Activated T-cell treated with anti-CD3 and anti-CD28 coated beads for 4 hours (primary cell): ENCODE results near the gene S100A5.
"Not testable (repeated sequence)": the region's sequence is repeated elsewhere in the genome, so short reads cannot be mapped to it uniquely, and the experiment has no call there.

ENCODE experiments used
- DNase-seq: peaks from one replicate; pipeline ENCODE4 v3.0.0-alpha.2; 2020

S100A5 gene, protein sequence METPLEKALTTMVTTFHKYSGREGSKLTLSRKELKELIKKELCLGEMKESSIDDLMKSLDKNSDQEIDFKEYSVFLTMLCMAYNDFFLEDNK

DNA sequence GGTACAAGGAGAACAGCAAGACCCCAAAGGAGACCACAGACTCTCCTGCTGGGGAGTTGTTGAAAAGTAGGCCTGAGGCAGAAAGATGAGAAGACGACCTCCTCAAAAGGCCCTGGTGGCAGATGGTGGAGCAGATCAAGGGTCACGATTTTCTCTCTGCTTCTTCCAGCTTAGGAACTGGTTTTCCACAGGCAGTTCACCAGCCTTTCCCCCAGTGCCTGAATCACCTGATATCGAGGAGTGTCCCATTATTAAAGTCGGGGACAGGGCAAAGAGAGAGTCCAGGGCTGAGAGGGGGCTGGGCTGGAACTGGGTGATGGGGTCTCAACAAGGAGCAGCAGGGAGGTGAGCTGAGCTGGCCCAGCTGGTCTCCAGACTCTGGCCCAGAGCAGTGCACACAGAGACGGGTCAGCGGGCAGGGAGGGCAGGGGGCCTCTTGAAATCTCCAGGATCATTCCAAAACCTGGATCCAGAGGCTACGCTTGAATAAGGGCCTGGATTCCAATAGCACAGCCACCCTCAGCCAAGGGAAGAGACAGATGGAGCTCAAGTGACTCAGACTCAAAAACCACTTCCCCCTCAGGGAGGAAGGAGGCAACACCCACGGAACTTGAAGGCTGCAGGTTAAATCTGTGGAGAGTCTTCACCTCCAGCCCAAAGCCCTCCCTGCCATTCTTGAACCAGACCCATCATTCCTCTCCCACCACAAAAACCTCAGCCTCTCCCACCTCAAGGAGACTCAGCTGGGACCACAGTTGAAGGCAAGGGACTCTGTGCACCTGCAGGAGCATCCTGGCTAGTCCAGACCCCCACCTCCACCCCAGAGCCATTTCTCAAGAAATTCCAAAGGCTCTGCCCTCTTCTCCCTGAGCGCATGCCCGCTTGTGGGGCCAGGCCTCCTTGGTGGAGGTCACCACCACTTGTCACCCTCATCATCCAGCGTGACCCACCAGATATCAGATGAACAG, at the start of gene S100A5:
S100A5 (minus strand) TSS at position 541 of the 968 bp plus-strand sequence. CDS start 743 bp downstream, outside the sequence.
- peak; percentile 42 for DNase-seq

DNA sequence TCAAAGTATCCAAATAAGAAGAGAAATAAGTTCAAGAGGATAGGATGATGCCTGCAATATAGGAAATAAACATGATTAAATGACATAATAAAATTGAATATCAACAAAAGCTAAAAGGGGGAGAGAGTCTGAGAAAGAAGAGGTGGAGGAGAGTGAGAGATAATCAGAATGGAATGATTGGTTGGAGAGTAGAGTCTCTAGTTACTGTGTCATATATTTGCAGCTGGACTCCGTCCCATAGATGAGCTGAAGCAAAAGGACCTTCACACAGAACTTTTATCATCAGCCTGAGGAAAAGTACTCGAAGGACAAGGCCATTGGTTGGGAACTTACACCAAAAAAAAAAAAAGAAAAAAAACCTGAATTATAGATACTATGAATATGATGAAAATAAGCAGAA, 47.7 kb upstream of the S100A5 start:
- DNase-seq, result no peak

DNA sequence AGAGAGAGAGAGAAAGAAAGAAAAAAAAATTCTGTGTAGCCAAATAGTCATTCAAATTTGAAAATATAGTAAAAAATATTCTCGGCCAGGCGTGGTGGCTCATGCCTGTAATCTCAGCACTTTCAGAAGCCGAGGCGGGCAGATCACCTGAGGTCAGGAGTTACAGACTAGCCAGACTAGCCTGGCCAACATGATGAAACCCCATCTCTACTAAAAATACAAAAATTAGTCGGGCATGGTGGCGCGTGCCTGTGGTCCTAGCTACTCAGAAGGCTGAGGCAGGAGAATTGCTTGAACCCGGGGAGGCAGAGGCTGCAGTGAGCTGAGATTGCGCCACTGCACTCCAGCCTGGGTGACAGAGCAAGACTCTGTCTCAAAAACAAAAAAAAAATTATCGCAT, 47.3 kb upstream of the S100A5 start:
- DNase-seq, result not testable (repeated sequence)

DNA sequence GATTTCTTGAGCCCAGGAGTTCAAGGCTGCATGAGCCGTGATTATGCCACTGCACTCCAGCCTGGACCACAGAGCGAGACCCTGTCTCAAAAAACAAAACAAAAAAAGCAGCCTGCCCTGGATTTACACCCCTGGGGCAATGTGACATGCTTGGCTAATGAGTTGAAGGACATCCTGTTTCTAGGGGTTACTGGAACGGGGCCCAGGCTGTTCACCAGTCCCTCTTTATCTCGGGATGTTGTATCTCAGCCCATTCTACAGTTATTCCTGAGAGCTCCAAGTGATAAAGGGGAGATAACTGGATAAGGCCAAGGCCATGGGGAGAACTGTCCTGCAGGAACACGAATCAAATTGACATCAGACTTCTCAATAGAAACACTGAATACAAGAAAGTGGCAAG, 46.6 kb upstream of the S100A5 start:
- no peak for DNase-seq

DNA sequence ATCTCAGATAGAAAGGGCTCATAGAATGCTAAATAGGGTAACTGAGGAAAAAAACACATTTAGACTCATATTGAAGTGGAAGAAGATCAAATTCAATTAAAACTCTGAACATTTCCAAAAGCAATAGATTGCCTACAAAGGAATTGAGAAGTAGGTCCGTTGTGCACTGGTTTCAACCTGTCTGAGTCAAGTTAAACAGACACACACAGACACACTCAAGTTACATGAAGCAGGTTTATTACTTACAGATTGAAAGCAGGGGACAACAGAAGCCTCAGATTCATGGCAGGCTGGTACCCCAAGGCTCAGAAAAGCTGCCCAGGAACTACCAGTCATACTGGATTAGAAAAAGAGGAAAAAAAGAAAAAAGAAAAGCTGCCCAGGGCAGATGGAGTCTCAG, 45.6 kb upstream of the S100A5 start:
- no peak for DNase-seq

DNA sequence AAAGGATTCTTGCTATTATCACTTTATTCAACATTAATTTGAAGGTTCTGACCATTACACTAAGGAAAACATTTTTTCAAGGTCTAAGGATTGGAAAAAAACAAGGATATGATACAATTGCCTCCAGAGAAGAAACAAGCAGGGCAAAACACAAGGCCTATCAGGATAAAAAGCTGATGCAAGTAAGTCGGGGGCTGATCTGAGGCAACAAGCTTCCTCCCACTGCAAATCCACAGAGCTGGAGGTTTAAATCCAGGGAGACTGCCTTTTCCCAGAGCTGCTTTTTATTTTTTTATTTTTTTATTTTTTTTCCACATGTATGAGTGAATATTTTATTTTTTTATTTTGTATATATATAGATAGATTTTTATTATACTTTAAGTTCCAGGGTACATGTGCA, 44.3 kb upstream of the S100A5 start:
- DNase-seq, result no peak

DNA sequence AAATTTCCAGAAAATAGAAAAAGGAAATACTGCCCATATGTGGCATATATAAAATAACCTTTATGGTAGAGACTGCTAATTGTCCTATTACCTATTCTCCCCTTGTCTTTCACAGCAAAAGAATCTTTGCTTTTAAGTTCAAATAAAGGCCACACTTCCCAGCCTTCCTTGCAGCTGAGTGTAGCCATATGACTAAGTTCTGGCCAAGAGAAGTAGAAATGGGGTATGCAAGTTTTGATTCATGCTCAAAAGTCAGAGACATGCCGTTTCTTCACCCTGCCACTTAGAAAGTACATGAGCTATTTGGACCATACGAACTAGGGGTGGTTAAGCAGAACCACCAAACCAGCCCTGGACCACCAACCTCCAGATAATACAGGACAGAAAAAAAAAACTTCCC, 43.2 kb upstream of the S100A5 start:
- DNase-seq, result no peak

DNA sequence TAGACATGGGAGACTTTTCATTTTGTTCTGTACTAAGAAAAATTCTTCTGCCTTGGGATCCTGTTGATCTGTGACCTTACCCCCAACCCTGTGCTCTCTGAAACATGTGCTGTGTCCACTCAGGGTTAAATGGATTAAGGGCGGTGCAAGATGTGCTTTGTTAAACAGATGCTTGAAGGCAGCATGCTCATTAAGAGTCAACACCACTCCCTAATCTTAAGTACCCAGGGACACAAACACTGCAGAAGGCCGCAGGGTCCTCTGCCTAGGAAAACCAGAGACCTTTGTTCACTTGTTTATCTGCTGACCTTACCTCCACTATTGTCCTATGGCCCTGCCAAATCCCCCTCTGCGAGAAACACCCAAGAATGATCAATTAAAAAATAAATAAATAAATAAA, 42.8 kb upstream of the S100A5 start:
- not testable (repeated sequence) for DNase-seq

DNA sequence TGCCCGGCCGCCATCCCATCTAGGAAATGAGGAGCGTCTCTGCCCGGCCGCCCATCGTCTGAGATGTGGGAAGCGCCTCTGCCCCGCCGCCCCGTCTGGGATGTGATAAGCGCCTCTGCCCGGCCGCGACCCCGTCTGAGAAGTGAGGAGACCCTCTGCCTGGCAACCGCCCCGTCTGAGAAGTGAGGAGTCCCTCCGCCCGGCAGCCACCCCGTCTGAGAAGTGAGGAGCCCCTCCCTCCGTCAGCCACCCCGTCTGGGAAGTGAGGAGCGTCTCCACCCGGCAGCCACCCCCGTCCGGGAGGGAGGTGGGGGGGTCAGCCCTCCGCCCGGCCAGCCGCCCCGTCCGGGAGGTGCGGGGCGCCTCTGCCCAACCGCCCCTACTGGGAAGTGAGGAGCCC, 42.1 kb upstream of the S100A5 start:
- DNase-seq, result not testable (repeated sequence)

DNA sequence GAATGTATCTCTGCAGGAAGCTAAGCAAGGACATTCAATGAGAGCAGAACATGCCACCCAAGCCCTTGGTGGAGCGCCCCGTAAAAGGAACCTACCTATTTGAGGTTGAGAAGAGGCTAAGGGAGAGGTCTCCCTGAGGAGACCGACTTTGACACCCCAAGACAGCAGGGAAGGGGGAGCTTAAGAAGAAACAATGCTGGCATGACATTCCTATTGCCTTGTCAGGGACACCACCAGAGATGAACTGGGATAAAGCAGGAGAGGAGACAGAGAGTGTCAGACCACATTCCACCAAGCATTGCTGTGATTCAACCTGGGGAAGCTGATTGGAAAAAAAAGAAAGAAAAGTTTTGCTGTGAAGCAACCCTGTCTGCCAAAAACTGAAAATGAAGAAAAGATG, 38.2 kb upstream of the S100A5 start:
- DNase-seq, result no peak

DNA sequence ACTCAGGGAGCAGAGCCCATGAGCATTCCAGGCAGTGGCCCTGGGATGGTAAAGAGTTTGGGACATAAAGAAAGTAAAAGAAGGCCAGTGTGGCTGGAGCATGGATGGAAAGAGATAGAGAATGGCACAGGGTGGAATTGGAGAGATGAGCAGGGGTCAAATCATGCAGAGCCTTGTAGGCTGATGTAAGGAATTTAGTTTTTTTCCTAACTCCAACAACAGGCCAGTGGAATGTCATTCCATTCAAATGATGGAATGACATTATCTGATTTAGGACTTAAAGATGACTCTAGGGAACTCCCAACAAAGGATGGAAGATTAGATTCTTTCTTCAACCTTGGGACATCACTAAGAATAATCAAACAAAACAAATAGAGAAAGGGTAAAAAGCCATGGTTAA, 37.8 kb upstream of the S100A5 start:
- DNase-seq, result no peak

DNA sequence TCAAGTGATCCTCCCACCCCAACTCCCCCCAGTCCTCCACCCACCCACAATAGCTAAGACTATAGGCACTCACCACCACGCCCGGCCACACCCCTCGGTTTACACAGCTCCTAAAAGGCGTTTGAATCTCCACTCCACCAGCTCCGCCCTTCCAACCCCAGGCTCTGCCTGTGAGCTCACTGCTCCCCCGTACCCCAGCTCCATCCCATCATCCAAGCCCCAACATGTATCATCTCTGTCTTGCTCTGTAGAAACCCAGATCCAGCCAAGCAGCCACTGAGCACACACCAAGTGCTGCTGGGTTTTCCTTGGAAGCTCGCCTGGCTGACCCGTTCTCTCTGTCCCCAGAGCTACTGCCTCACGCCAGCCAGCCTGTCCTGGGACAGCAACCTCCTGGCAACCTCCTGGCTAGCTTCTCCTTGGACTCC, 36.9 kb upstream of the S100A5 start:
- no peak for DNase-seq

DNA sequence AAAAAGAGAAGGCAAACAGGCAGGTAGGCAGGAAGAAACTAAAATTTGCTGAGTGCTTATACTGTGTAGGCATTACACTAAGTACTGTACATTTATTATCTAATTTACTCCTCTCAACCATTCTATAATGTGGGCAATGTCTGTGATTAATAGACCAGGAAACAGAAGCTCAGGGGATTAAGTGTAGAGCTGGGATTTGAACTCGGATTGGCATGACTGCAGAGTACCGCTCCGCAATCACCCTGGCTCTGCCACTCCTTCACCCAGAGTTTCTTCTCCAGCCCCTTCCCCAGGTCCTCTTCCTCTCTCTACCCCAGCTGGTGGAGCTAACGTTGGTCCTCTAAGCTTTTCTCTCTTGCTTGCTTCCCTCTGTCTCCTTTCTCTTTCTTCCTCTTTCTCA, 36.4 kb upstream of the S100A5 start:
- DNase-seq, result no peak

DNA sequence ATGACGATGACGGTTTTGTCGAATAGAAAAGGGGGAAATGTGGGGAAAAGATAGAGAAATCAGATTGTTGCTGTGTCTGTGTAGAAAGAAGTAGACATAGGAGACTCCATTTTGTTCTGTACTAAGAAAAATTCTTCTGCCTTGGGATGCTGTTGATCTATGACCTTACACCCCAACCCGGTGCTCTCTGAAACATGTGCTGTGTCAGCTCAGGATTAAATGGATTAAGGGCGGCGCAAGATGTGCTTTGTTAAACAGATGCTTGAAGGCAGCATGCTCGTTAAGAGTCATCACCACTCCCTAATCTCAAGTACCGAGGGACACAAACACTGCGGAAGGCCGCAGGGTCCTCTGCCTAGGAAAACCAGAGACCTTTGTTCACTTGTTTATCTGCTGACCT, 34.8 kb upstream of the S100A5 start:
- not testable (repeated sequence) for DNase-seq

DNA sequence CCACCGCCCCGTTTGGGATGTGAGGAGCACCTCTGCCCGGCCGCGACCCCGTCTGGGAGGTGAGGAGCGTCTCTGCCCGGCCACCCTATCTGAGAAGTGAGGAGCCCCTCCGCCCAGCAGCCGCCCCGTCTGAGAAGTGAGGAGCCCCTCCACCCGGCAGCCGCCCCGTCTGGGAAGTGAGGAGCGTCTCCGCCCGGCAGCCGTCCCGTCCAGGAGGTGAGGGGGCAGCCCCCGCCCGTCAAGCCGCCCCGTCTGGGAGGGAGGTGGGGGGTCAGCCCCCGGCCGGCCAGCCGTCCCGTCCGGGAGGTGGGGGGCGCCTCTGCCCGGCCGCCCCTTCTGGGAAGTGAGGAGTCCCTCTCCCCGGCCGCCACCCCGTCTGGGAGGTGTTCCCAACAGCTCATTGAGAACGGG, 34.4 kb upstream of the S100A5 start:
- DNase-seq, result not testable (repeated sequence)

DNA sequence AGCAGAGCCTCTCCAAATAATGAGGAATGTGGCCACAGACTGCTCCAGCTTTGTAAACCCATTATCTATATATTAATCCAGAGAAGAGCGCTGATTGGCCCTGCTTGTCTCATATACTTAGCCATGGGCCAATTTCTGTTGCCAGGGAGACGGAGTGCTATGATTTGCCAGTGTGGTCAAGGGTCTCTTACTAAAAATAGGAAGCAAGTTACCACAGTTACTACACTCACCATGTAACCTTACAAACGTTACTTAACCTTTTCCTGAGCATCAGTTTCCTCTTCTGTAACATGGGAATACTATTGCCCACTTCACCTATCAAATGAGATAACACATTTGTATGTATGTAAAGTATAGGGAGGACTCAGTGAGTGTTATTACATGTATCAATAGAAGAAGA, 32.6 kb upstream of the S100A5 start:
- DNase-seq, result no peak

DNA sequence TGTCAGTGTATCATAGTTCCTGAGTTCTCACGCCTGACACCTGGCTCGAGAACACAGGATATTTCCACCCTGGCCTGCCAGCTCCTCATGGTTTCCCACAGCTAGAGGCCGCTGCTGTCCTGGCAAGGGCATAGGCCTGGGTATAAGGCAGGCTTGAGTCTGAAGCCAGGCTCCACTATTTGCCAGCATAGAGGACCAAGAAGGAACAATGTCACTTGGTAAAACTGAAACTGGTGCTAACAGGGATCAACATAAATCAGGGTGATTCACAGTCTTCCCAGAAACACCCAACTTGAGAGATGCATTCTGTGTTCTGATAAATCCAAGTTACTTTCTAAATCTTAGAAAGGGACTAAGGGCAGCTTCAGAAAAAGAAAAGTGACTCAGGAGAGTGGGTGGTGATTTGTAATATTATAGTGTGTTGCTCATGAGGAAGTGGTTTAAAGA, 31.9 kb upstream of the S100A5 start:
- peak; percentile 19 for DNase-seq

DNA sequence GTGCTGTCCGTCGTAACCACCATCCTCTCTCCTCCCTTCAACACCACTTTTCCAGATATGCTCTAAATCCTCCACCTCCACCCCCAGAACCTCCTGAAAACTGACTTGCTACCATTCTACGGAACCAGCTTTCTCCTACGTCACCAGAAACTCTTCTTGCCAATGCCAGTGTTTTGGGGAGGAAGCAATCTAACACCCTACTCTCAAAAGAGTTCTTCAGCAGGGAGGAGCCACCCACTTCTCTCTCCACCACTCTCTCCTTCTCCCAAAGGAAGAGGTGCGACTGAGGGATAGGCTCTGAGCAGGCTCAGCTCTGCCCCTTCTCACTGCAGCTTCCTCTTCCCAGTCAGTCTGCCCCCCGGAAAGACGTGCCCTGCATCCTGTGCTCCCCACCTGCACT, 31.0 kb upstream of the S100A5 start:
- DNase-seq, result no peak

DNA sequence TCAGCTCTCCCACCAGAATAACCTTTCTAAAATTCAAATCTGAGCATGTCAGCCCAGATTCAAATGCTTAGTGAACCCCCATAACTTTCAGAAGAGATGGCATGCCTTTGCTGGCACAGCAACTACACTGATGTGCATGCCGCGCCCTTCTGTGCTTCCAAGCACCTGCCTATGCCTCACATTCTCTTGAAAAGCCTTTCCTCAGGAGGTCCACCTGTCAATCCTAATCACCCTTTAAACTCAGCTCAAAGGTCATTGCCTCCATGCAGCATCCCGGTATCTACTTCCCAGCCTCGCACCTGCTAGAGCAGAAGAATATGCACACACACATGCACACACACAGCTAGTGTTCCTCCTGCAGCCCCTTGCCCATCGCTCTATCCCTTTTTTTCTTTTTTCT, 30.1 kb upstream of the S100A5 start:
- no peak for DNase-seq

DNA sequence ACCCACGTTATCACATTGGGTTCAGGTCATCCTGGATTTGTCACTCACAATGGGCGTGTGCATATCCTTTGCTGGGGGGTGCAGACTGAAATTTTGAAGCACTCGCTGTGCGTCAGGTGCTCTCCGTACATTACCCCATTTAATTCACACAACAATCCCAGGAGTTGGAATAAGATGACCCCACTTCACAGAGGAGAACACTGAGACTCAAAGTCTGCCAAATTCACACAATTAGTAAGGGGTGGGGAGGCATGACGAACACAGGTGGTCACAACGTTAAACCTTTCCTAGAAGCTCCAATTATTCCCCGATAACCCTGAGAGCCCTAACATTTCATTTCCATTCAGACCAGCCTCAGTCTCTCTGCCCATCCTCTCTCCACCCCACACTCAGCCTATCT, 28.7 kb upstream of the S100A5 start:
- no peak for DNase-seq

DNA sequence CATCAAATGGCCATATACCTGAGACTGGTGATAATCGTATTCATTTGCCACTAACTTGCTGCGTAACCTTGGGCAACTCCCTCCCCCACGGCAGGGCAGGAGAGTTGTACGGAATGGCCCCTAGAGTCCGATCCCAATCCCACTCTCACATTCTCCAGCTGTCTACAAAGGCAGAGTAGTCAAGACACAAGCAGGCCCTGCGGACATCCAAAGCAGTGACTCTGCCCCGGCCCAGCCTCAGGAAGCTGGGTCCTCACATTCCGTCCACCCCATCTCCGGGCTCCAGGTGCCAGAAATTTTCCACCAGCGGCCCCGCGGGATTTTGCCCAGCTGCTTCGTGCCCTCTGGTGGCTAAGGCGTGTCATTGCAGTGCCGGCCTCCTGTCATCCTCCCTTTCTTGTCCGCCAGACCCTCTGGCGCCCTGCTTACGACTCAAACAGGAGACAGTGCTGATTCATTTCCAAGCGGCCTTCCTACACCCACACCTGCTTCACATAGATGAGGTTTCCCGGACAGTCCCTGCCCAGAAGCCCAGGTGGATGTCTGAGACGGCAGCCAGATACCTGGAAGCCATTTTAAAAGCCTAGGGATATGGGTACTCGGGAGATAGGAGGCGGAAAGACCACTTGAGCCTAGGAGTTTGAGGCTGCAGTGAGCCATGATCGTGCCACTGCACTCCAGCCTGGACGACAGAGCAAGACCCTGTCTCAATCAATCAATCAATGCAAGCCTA, 27.8 kb upstream of the S100A5 start:
- DNase-seq, result peak; percentile 75

DNA sequence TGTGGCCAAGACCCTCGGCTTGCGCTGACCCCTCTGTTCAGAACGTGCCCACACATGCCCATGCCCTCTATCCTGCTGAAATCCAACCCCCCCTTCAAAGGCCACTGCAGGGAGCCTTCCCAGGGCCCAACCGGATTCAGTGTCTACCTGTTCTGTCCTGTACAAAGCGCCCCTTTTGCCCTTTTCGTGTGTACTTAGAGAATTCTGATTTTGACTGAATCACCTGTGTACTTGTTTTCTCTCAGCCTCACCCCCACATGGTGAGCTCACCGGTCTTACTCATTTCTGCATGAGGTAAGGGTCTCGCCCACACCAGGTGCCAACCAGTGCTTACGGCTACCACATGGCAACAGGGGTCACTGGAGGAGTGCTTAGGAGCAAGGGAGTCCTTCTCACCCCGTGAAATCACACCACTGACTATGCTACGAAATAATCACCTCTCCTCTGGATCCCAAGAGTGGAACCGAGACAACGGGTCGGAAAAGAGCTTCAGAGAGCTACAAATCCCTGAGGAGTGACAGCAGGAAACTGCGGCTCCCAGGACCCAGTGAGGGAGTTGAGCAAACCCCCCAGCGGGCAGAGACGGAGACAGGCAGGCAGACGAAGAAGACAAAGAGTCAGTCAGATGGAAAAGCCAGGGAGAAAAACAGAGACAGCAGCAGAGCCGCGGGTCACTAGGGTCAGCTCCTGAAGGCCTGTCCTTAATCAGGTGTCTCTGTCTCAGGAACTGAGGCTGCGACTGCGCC, 27.1 kb upstream of the S100A5 start:
- peak; percentile 27 for DNase-seq
